Activated naive CD8-positive, alpha-beta T cell treated with anti-CD3 and anti-CD28 coated beads, Interleukin-2, amount 50 U/mL, for 24 hours (primary cell): ENCODE results near the gene ASB10.

Source experiments
- ATAC-seq: fragments of 150-1000 bp; cut with Tn5 transposase; one replicate; pipeline ENCODE4 v1.10.0; 2021
- DNase-seq: peaks from one replicate; pipeline ENCODE4 v3.0.0; 2021
- H3K27ac Mint-ChIP-seq: one replicate; pipeline ENCODE4 v1.8.0; 2021; ENCODE audit warnings: mild to moderate bottlenecking, mixed read lengths
- H3K27me3 Mint-ChIP-seq: one replicate; pipeline ENCODE4 v1.8.0; 2021; ENCODE audit warnings: mixed read lengths
- H3K36me3 Mint-ChIP-seq: one replicate; pipeline ENCODE4 v1.8.0; 2021; ENCODE audit warnings: low read depth, mixed read lengths
- H3K4me1 Mint-ChIP-seq: one replicate; pipeline ENCODE4 v1.8.0; 2021; ENCODE audit warnings: mixed read lengths
- H3K4me3 Mint-ChIP-seq: one replicate; pipeline ENCODE4 v1.8.0; 2021; ENCODE audit warnings: mild to moderate bottlenecking, moderate library complexity, mixed read lengths
- H3K9me3 Mint-ChIP-seq: one replicate; pipeline ENCODE4 v1.8.0; 2021; ENCODE audit warnings: mixed read lengths

The ASB10 gene

GRCh38 chr7:151143261-151144015 is 43.6 kb downstream of the ASB10 start:
- ATAC-seq (no peak), DNase-seq (no peak)
- Mint-ChIP-seq H3K9me3 (no peaks in the 10 kb centered on the region), H3K36me3 (peaks cover 2% of the 10 kb centered on the region), H3K27ac (no peak overlapping the region), H3K27me3 (no peaks in the 10 kb centered on the region), H3K4me1 (no peaks in the 10 kb centered on the region), H3K4me3 (no peak overlapping the region)

DNA sequence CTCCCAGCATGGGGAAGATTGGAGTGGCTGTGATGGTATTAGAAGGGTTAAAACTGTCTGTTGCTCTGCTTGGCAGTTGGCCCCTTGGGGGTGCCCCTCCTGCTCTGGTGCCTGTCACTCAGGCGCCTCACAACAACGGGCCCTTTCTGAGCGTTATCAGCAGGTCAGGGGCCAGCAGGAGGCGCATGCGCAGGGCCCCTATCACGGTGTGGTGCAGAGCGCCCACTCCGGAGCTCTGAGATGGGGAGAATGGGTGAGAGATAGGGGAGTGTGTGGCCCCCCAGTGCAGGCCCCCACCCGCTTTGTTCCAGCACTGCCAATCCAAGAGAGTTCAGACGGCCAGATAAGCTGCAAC is 44.4 kb downstream of the ASB10 start:
- Mint-ChIP-seq H3K9me3 (no peaks in the 10 kb centered on the region), H3K36me3 (peaks cover 2% of the 10 kb centered on the region), H3K27me3 (no peaks in the 10 kb centered on the region), H3K27ac (no peak overlapping the region), H3K4me1 (no peaks in the 10 kb centered on the region), H3K4me3 (no peak overlapping the region)
- DNase-seq = no peak
- ATAC-seq = no peak

DNA sequence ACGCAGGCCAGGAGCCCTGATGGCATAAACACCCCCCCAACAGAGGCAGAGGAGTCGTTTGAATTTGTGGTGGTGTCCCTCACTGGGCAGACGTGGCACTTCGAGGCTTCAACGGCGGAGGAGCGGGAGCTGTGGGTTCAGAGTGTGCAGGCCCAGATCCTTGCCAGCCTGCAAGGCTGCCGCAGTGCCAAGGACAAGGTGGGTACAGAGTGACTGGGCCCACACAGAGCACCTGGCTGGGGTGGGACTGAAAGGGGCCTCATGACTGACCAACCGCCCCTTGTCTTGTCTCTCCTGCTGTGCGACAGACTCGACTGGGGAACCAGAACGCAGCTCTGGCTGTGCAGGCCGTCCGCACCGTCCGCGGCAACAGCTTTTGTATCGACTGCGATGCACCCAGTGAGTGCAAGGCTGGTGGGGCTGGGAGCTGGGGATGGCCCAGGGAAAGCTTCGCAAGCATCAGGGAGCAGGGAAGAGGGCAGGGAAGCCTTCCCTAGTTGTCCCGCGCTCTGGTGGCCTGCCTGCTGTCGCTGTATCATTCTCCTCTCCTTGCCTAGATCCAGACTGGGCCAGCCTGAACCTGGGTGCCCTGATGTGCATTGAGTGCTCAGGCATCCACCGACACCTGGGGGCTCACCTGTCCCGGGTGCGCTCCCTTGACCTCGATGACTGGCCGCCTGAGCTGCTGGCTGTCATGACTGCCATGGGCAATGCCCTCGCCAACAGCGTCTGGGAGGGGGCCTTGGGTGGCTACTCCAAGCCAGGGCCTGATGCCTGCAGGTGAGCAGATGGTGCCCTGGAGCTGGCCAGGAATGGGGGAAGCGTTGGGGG is 45.0 kb downstream of the ASB10 start:
- no peaks in the 10 kb centered on the region for H3K4me1 Mint-ChIP-seq
- no peak overlapping the region for H3K27ac Mint-ChIP-seq
- H3K36me3 Mint-ChIP-seq = peaks cover 2% of the 10 kb centered on the region
- no peaks in the 10 kb centered on the region for H3K27me3 Mint-ChIP-seq
- ATAC-seq (no peak), DNase-seq (no peak)
- H3K9me3 Mint-ChIP-seq = no peaks in the 10 kb centered on the region
- H3K4me3 Mint-ChIP-seq = no peak overlapping the region

DNA sequence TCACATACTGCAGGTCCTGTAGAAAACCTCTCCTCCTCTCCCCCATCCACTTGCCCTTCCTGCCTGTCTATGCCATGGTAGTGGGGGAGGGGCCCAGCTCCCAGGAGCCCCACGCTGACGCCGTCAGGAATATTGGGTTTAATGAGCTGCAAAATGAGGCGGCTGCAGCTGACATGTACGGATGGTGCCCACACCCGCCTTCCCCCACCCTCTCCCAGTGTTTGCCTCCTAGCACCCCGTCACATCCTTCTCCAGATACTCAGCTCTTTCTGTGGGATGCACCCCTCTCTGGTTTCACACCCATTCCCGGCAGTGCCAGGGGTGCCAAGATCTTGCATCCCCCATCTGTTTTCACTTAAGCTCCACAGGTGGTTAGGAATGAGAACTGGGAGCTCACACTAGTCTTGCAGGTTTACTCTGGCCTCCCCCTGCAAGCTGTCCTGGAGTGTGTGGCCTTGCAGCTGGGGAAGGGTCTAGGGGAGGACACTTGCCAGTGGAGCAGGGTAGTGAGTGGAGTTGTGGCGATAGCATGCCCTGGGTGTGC is 45.7 kb downstream of the ASB10 start:
- Mint-ChIP-seq H3K4me1 (no peaks in the 10 kb centered on the region), H3K4me3 (no peak overlapping the region), H3K9me3 (no peaks in the 10 kb centered on the region), H3K27ac (no peak overlapping the region), H3K36me3 (peaks cover 2% of the 10 kb centered on the region), H3K27me3 (no peaks in the 10 kb centered on the region)
- no peak for DNase-seq
- ATAC-seq = no peak

GRCh38 chr7:151140826-151141225 is 46.2 kb downstream of the ASB10 start:
- Mint-ChIP-seq H3K27me3 (no peaks in the 10 kb centered on the region), H3K4me1 (no peaks in the 10 kb centered on the region), H3K27ac (no peak overlapping the region), H3K36me3 (peaks cover 2% of the 10 kb centered on the region), H3K4me3 (no peak overlapping the region), H3K9me3 (no peaks in the 10 kb centered on the region)
- DNase-seq (no peak), ATAC-seq (no peak)

- H3K36me3 Mint-ChIP-seq = peaks cover 2% of the 10 kb centered on the region
- no peaks in the 10 kb centered on the region for H3K4me1 Mint-ChIP-seq
- DNase-seq = no peak
- no peaks in the 10 kb centered on the region for H3K27me3 Mint-ChIP-seq
- H3K27ac Mint-ChIP-seq = no peak overlapping the region
- no peak overlapping the region for H3K4me3 Mint-ChIP-seq
- no peaks in the 10 kb centered on the region for H3K9me3 Mint-ChIP-seq
- no peak for ATAC-seq
Observed at GRCh38 chr7:151139791-151140190, 47.3 kb downstream of the ASB10 start.

DNA sequence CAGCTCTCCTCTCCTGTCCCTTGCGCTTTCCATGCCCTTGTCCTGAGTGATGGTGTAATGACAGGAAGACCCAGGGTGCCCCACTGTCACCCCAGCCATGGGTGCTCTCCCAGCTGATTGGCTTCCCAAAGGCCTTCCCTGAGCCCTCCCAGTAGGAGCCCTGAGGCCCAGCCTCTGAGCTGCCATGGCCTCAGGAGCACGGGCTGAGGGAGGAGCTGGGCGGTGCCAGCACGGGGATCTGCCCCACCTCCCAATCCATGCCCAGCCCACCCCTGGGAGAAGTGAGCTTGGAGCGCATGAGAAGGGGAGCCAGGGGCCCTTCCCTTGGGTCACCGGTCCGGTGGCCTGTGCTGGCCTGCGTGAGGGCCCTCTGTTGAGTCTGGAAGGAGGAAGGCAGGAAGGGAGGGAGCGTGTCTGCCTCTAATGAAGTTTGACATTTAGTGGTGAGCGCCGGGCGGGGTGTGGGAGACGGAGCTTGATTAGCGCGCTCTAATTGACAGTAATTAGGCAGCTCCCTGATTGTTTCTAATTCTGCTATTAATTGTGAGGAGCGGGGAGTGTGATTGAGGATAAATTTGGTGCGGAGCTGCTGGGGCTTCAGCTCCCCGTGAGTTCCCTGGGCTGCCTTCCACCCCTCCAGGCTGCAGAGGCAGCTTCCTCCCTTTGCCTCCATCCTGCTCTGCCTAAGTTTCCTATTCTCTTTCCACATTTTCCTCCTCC is 47.8 kb downstream of the ASB10 start:
- DNase-seq (no peak), ATAC-seq (no peak)
- no peaks in the 10 kb centered on the region for H3K27me3 Mint-ChIP-seq
- H3K27ac Mint-ChIP-seq = no peak overlapping the region
- no peaks in the 10 kb centered on the region for H3K9me3 Mint-ChIP-seq
- peaks cover under 1% of the 10 kb centered on the region for H3K36me3 Mint-ChIP-seq
- no peaks in the 10 kb centered on the region for H3K4me1 Mint-ChIP-seq
- H3K4me3 Mint-ChIP-seq = no peak overlapping the region

DNA sequence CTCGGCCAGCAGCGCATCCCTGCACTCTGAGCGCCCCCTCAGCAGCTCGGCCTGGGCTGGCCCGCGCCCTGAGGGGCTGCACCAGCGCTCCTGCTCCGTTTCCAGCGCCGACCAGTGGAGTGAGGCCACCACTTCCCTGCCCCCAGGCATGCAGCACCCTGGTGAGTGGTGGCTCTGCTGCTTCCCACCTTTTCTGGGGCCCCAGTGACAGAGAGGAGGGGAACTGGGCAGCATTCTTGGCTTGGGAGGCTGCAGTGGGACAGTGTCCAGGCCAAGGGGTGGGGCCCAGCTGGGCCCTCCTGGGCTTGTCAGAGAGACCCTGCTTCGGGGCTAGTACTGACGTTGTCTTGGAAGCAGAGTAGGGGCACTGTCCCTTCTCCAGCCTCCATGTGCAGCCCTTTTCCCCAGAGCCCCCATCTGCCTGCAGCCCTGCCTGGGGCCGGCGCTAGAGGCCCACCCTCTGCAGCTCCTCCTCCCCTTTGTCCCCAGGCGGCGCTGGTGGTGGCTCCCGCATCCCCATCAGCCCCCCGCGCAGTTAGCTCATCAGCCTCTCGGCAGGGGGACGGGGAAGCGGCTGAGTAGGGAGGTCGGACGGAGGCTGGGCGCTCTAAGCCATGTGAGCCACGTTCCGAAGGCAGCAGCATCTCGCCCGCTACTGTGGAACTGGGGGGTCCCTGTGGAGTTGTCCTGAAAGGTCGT is 48.7 kb downstream of the ASB10 start:
- no peak for ATAC-seq
- Mint-ChIP-seq H3K4me1 (no peaks in the 10 kb centered on the region), H3K4me3 (no peak overlapping the region), H3K27ac (no peak overlapping the region), H3K27me3 (no peaks in the 10 kb centered on the region), H3K9me3 (no peaks in the 10 kb centered on the region), H3K36me3 (no peaks in the 10 kb centered on the region)
- no peak for DNase-seq

GRCh38 chr7:151137791-151138152 is 49.3 kb downstream of the ASB10 start:
- no peaks in the 10 kb centered on the region for H3K36me3 Mint-ChIP-seq
- no peaks in the 10 kb centered on the region for H3K9me3 Mint-ChIP-seq
- no peak for DNase-seq
- no peak overlapping the region for H3K4me3 Mint-ChIP-seq
- no peaks in the 10 kb centered on the region for H3K27me3 Mint-ChIP-seq
- H3K4me1 Mint-ChIP-seq = no peaks in the 10 kb centered on the region
- ATAC-seq = no peak
- H3K27ac Mint-ChIP-seq = no peak overlapping the region

DNA sequence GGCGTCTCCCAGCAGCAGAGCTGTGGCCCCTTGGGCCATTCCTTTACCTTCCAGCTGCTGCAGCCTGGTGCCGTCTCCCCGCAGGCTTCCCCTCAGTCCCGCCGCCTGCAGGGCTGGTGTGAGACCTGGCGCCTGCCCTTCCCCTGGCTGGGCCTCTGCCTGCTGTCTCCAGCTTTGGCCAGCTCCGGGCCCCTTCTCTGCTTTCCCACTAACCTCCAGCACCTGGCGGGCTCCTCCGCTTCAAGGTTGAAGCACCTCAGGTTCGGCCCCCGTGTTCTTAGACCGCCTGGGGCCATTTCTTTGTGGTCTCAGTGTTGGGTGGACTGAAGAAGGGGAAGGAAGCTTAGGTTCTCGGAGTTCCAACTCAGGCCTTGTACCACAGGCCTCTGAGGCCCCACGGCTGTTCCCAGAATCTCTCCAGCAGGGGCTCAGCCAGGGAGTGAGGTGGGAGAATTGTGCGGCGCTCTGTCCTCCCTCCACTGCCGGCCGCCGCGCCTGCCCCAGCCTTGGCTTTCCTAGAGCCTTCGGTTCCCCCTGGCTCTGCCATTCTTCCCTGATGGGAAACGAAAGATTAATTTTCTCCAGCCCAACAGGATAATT is 49.9 kb downstream of the ASB10 start:
- no peaks in the 10 kb centered on the region for H3K27me3 Mint-ChIP-seq
- H3K4me1 Mint-ChIP-seq = no peaks in the 10 kb centered on the region
- no peak overlapping the region for H3K4me3 Mint-ChIP-seq
- ATAC-seq (no peak), DNase-seq (no peak)
- no peaks in the 10 kb centered on the region for H3K9me3 Mint-ChIP-seq
- no peaks in the 10 kb centered on the region for H3K36me3 Mint-ChIP-seq
- no peak overlapping the region for H3K27ac Mint-ChIP-seq

DNA sequence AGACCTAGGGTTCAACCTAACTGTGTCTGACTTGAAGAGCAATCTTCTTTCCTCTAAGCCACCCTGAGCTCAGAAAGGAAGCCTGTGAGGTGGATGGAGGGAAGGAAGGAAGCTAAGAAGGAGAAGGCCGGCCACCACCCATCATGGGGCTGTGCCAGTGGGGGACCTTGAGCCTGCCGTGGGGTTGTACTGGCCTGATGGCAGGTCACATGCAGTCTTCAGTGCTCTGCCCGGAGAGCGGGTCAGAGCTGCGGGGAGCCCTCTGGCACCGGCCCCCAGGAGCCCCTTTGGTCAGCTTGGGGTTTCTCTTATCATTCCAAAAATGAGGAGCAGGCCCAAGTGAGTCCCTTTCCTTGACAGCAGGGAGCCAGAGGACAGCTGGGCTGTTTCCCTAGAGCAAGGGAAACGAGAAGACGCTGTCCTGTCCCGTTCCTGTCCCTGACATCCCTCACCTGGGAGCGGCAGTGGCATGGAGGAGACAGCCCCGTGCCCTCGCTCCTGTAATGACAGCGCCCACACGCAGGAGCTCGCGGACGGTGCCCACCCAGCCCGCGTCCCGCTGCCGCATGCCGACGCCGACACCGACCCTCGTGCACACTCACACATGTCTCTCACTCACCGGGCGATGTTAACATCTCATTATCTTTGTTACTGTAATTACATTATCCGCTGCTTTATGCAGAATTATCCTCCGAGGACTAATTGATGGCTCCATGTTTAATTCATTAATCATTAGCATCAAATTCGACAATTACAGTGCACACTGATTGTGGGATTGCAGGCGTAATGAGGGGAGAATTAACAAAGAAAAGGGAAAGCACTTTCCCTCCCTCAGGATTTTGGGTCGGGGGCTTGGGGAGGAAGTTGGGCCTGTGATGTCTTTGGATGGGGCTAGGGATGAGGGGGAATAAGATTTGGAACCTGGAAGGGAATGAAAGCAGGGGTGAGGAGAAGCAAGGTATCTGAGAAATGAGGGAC is 50.9 kb downstream of the ASB10 start:
- no peak for ATAC-seq
- no peak for DNase-seq
- Mint-ChIP-seq H3K36me3 (no peaks in the 10 kb centered on the region), H3K9me3 (no peaks in the 10 kb centered on the region), H3K4me3 (no peak overlapping the region), H3K4me1 (no peaks in the 10 kb centered on the region), H3K27ac (no peak overlapping the region), H3K27me3 (no peaks in the 10 kb centered on the region)

- Mint-ChIP-seq H3K9me3 (no peaks in the 10 kb centered on the region), H3K4me1 (no peaks in the 10 kb centered on the region), H3K27ac (no peak overlapping the region), H3K27me3 (no peaks in the 10 kb centered on the region), H3K4me3 (no peak overlapping the region), H3K36me3 (no peaks in the 10 kb centered on the region)
- ATAC-seq = no peak
- DNase-seq = no peak
Observed at GRCh38 chr7:151135525-151135845, 51.6 kb downstream of the ASB10 start.

- Mint-ChIP-seq H3K36me3 (no peaks in the 10 kb centered on the region), H3K9me3 (no peaks in the 10 kb centered on the region), H3K4me1 (no peaks in the 10 kb centered on the region), H3K27me3 (no peaks in the 10 kb centered on the region), H3K27ac (no peak overlapping the region), H3K4me3 (no peak overlapping the region)
- no peak for DNase-seq
- no peak for ATAC-seq
Observed at GRCh38 chr7:151134743-151135524, 52.1 kb downstream of the ASB10 start.
